Tracheal epithelial cell (primary cell): ENCODE results near the gene TMEM250. TPM values are rescaled to one million over a fixed set of nuclear protein-coding genes. Genes with fewer than 3 reads are reported as not detected.

Experiments used
- total RNA-seq: library from RNA; depleted of rRNA; stranded (reverse); fragments of >200 nt; gene quantifications from 2 replicates; pipeline ENCODE4 v1.2.1, GENCODE V29; 2014

The TMEM250 gene
- total RNA-seq = 74.7 and 79.3 TPM in 2 replicates

GRCh38 chr9:136118320-136119060 is at the start of gene TMEM250:
TMEM250 (minus strand) TSS chr9:136118875; CDS start chr9:136116900, 1,975 bp downstream.

GRCh38 chr9:136095070-136096058 is 23.3 kb downstream of the TMEM250 start, which contains the start of gene NACC2:
NACC2 (minus strand) TSS chr9:136095289; CDS start chr9:136050521, 44,768 bp downstream.

Other genes starting within 250 kb of the TMEM250 start
- gene CAMSAP1, start 211.3 kb downstream of the TMEM250 start, total RNA-seq = 20.9 and 42.4 TPM in 2 replicates
- gene UBAC1, start 157.5 kb downstream of the TMEM250 start, total RNA-seq = 52.1 and 52.4 TPM in 2 replicates
- gene NACC2, start 23.6 kb downstream of the TMEM250 start, total RNA-seq = 14.7 and 14.9 TPM in 2 replicates
- gene LHX3, start 86.3 kb upstream of the TMEM250 start, total RNA-seq = not detected in 2 replicates
- gene QSOX2, start 126.9 kb upstream of the TMEM250 start, total RNA-seq = 11.6 and 16.2 TPM in 2 replicates
- gene CCDC187, start 185.2 kb upstream of the TMEM250 start, total RNA-seq = under 0.01 TPM in 1 of 2 replicates, not detected in the other
- gene GPSM1, start 208.7 kb upstream of the TMEM250 start, total RNA-seq = 13.4 and 34.0 TPM in 2 replicates
- gene DNLZ, start 244.9 kb upstream of the TMEM250 start, total RNA-seq = 15.4 and 22.0 TPM in 2 replicates